Sciatic nerve (tissue), 2 donors: ENCODE data around the gene PSMA6. TPM values are rescaled to one million over a fixed set of nuclear protein-coding genes. Genes with fewer than 3 reads are reported as not detected.
"Not testable (repeated sequence)": the region's sequence is repeated elsewhere in the genome, so short reads cannot be mapped to it uniquely, and the experiment has no call there.

ENCODE experiments used
- ATAC-seq: fragments of 200-7000 bp; cut with Tn5 transposase; one replicate; pipeline ENCODE4 v1.9.1; 2020; ENCODE audit warnings: mild to moderate bottlenecking, moderate library complexity
- DNase-seq: peaks from one replicate; pipeline ENCODE4 v3.0.0-alpha.2; 2020; ENCODE audit warnings: low spot score
- intact Hi-C: fragments of 100-400 bp; cut with DNase I; formaldehyde crosslinking; loops from one replicate; pipeline ENCODE4 v1.14.2; 2022
- total RNA-seq: library from RNA; stranded (reverse); fragmentation: NEBNext Ultra II Directional; extraction: Animal tissue kit (Norgen Biotek cat#: 25700); gene quantifications from one replicate; pipeline ENCODE4 v1.2.1, GENCODE V29; 2021
- donor health status: DM: no; HTN: no; CAD: no.
- donor health status: DM: no; HTN: no; CAD: no.

The PSMA6 gene
- total RNA-seq, 1 donor from 2014 or later, result 103 TPM

GRCh38 chr14:35279369-35279768 is 12.8 kb upstream of the PSMA6 start:
- intact Hi-C loops, result no loop called here
- peak; percentile 90 for ATAC-seq
- no peak for DNase-seq

GRCh38 chr14:35281341-35281740 is 10.8 kb upstream of the PSMA6 start:
- ATAC-seq (no peak), DNase-seq (no peak)
- intact Hi-C loops, result no loop called here

- ATAC-seq (no peak), DNase-seq (no peak)
- intact Hi-C loops, result no loop called here
These were observed 7.7 kb upstream of the PSMA6 start for GRCh38 chr14:35284506-35284905.

GRCh38 chr14:35285168-35286002 is 6.8 kb upstream of the PSMA6 start:
- ATAC-seq, result peak; percentile 58
- intact Hi-C loops, result no loop called here
- DNase-seq, result no peak

- DNase-seq, result no peak
- intact Hi-C loops, result no loop called here
- ATAC-seq, result no peak
These were observed 6.1 kb upstream of the PSMA6 start for GRCh38 chr14:35286003-35286600.

- ATAC-seq, result no peak
- intact Hi-C loops, result no loop called here
- DNase-seq, result no peak
These were observed 5.5 kb upstream of the PSMA6 start for GRCh38 chr14:35286707-35287106.

- DNase-seq (no peak), ATAC-seq (no peak)
- intact Hi-C loops, result no loop called here
These were observed 4.7 kb upstream of the PSMA6 start for GRCh38 chr14:35287431-35288013.

GRCh38 chr14:35289623-35290022 is 2.6 kb upstream of the PSMA6 start:
- ATAC-seq (no peak), DNase-seq (no peak)
- intact Hi-C loops, result no loop called here

- DNase-seq, result no peak
- intact Hi-C loops, result no loop called here
- ATAC-seq, result no peak
These were observed 784 bp downstream of the PSMA6 start for GRCh38 chr14:35292770-35293561.

GRCh38 chr14:35295845-35296161 is 3.6 kb downstream of the PSMA6 start:
- intact Hi-C loops, result no loop called here
- no peak for ATAC-seq
- no peak for DNase-seq

- no peak for ATAC-seq
- no peak for DNase-seq
- intact Hi-C loops, result no loop called here
These were observed 4.4 kb downstream of the PSMA6 start for GRCh38 chr14:35296545-35296944.

- DNase-seq (no peak), ATAC-seq (no peak)
- intact Hi-C loops, result no loop called here
These were observed 5.5 kb downstream of the PSMA6 start for GRCh38 chr14:35297706-35298105.

GRCh38 chr14:35298351-35298750 is 6.2 kb downstream of the PSMA6 start:
- intact Hi-C loops, result no loop called here
- ATAC-seq (no peak), DNase-seq (no peak)

- DNase-seq, result no peak
- intact Hi-C loops, result no loop called here
- no peak for ATAC-seq
These were observed 7.5 kb downstream of the PSMA6 start for GRCh38 chr14:35299708-35300107.

GRCh38 chr14:35300228-35300627 is 8.0 kb downstream of the PSMA6 start:
- no peak for DNase-seq
- ATAC-seq, result no peak
- intact Hi-C loops, result no loop called here

GRCh38 chr14:35301334-35301733 is 9.2 kb downstream of the PSMA6 start:
- ATAC-seq, intact Hi-C loops, DNase-seq: not testable (repeated sequence)

- intact Hi-C loops, result no loop called here
- no peak for ATAC-seq
These were observed 9.8 kb downstream of the PSMA6 start for GRCh38 chr14:35301735-35302528.

GRCh38 chr14:35303149-35303935 is 11.2 kb downstream of the PSMA6 start:
- DNase-seq (no peak), ATAC-seq (no peak)

More at GRCh38 chr14:35301735-35302528, 9.8 kb downstream of the PSMA6 start:
- DNase-seq, result no peak

More at GRCh38 chr14:35303149-35303935, 11.2 kb downstream of the PSMA6 start:
- intact Hi-C loops, result no loop called here
